ENCODE data around the gene KRTAP4-8.
"Not testable (repeated sequence)": the region's sequence is repeated elsewhere in the genome, so short reads cannot be mapped to it uniquely, and the experiment has no call there.

The KRTAP4-8 gene

GRCh38 chr17:41098042-41098441 lies at the start of gene KRTAP4-8:
Gene KRTAP4-8, minus strand, starts transcription at chr17:41098142. Its CDS starts 58 bp downstream, at chr17:41098084.
- peaks cover 11% of the 10 kb centered on the region for H3K27me3 Mint-ChIP-seq
- H3K4me3 Mint-ChIP-seq, result no peak within 1 kb of the TSS
- H3K27ac Mint-ChIP-seq, result no peak within 1 kb of the TSS
- ATAC-seq (no peak), DNase-seq (no peak)
- H3K4me1 Mint-ChIP-seq, result peaks cover 12% of the 10 kb centered on the region
- H3K9me3 Mint-ChIP-seq, result no peaks in the 10 kb centered on the region

DNA sequence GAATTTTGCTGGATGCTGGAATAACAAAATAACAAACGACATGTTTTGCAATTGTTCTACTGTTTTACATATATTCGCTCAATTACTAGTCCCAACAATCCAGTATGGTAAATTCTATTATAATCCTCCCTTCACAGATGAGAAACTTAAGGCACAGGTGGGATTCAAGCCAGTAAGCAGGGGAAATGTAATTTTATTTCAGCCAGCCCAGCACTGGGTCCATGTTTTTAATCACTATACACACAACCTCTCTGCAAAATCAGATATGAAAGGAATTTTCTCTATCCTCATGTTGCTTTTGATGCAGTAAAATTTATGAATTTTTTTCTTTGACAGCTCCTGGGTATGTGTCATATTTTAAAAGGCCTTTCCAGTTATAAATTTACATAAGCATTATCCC lies 47.3 kb upstream of the KRTAP4-8 start:
- no peaks in the 10 kb centered on the region for H3K27me3 Mint-ChIP-seq
- DNase-seq, result no peak
- H3K9me3 Mint-ChIP-seq, result peaks cover 23 to 26% of the 10 kb centered on the region in 2 donors
- no peaks in the 10 kb centered on the region for H3K4me1 Mint-ChIP-seq
- ATAC-seq, result no peak
- no peak overlapping the region for H3K27ac Mint-ChIP-seq
- H3K4me3 Mint-ChIP-seq, result no peak overlapping the region

DNA sequence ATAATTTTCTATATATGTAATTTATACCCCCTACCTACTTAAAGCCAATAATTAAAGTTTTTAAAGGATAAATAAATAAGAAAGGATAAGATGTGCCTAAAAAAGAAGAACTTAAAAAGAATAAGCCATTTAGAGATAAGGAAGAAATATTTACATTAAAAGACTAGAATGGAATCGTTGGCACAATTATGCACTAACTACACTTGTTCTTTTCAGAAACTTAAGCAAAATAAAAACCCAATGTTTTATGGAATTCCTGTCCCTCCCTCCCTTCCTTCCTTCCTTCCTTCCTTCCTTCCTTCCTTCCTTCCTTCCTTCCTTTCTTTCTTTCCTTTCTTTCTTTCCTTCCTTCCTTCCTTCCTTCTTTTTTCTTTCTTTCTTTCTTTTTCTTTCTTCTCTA lies 46.9 kb upstream of the KRTAP4-8 start:
- H3K4me3 Mint-ChIP-seq, result no peak overlapping the region
- ATAC-seq, result no peak

DNA sequence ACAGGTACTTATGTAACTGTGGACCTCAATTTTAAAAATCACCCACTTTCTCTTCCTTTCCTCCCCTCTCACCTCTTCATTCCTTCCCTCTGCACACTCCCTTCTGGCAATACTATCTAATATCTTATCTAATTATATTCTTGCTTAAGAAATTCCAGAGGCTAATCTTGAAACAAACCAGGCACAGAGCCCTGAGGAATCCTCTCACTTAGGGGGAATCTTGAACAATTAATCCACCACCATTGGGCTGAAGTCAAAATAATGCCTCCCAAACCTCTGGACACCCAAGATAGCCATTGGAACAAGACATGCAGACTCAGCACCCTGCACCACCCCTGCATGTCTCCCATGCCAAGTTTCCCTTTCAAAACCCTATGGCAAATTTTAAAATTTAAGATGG lies 43.4 kb upstream of the KRTAP4-8 start:
- H3K9me3 Mint-ChIP-seq, result peaks cover 28 to 43% of the 10 kb centered on the region in 2 donors
- H3K27ac Mint-ChIP-seq, result no peak overlapping the region
- DNase-seq (no peak), ATAC-seq (no peak)
- no peak overlapping the region for H3K4me3 Mint-ChIP-seq
- no peaks in the 10 kb centered on the region for H3K4me1 Mint-ChIP-seq
- H3K27me3 Mint-ChIP-seq, result no peaks in the 10 kb centered on the region

More for the DNA sequence above, 46.9 kb upstream of the KRTAP4-8 start:
- no peak for DNase-seq
- Mint-ChIP-seq H3K9me3 (peaks cover 23 to 30% of the 10 kb centered on the region in 2 donors), H3K4me1 (no peaks in the 10 kb centered on the region), H3K27ac (no peak overlapping the region), H3K27me3 (no peaks in the 10 kb centered on the region)

GRCh38 chr17:41140360-41141131 lies 42.6 kb upstream of the KRTAP4-8 start, which contains the start of gene KRTAP4-6:
Gene KRTAP4-6, minus strand, starts transcription at chr17:41140544. Its CDS starts 57 bp downstream, at chr17:41140487.
- H3K27me3 Mint-ChIP-seq, result no peaks in the 10 kb centered on the region
- H3K4me1 Mint-ChIP-seq, result no peaks in the 10 kb centered on the region
- peaks cover 28 to 43% of the 10 kb centered on the region in 2 donors for H3K9me3 Mint-ChIP-seq
- no peak within 1 kb of the TSS for H3K4me3 Mint-ChIP-seq
- ATAC-seq (no peak), DNase-seq (no peak)
- H3K27ac Mint-ChIP-seq, result no peak within 1 kb of the TSS

DNA sequence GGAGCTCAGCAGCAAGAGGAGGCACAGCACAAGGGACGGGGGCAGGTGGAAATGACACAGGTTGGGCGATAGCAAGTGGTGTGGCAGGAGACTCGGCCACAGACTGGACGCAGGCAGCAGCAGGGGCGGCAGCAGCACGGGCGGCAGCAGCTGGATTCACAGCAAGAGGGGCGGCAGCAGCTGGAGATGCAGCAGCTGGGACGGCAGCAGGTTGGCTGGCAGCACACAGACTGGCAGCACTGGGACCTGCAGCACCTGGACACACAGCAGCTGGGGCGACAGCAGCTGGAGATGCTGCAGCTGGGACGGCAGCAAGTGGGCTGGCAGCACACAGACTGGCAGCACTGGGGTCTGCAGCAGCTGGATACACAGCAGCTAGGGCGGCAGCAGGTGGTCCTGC lies 41.9 kb upstream of the KRTAP4-8 start:
- H3K27me3 Mint-ChIP-seq, H3K27ac Mint-ChIP-seq, DNase-seq, H3K4me3 Mint-ChIP-seq, H3K4me1 Mint-ChIP-seq, ATAC-seq: not testable (repeated sequence)
- H3K9me3 Mint-ChIP-seq, result peaks cover 28 to 43% of the 10 kb centered on the region in 2 donors

DNA sequence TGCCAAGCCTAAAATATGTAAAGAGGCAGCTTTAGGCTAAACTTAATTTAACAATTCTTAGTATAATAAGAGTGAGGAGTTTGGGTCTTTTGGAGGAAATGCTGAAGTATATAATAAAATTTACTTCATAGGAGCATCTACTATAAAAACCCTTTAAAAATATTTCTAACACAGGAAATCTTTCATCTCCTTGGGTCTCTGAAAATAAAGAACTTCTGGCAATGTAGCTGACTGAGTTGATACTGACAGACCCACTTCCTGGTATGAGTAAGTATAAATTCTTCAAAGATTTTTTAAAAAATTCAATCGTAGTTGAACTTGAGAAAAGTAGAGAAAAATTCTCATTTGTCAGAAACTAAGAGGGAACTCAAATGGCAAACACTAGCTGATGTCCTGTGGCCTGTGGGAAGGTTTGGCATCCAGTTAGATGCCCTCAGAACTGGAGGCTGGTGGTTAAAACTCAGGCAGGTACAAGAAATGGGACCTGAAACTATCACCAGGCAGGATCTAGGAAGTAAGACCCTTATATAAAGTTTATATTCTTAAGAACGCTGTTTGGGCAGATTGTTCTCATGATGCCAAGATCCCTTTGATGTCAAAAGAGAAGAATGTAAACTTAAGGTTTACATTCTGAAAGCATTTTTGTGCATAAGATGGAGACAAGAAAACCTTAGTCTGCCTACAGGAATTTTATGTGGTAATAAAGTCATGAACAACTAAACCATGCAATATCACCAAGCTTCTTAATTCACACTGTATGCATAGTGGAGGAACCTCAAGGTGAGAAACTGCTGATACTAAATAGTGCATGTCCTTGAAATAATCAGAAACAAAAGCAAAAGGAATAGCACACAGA lies 36.2 kb upstream of the KRTAP4-8 start:
- DNase-seq, result no peak
- Mint-ChIP-seq H3K27ac (peak overlapping the region in 1 of 2 donors; percentile 75), H3K4me3 (peak overlapping the region in 1 of 2 donors; percentile 70), H3K9me3 (peaks cover 0 to 7% of the 10 kb centered on the region in 2 donors), H3K4me1 (peaks cover 41% of the 10 kb centered on the region), H3K27me3 (no peaks in the 10 kb centered on the region)
- ATAC-seq, result no peak

DNA sequence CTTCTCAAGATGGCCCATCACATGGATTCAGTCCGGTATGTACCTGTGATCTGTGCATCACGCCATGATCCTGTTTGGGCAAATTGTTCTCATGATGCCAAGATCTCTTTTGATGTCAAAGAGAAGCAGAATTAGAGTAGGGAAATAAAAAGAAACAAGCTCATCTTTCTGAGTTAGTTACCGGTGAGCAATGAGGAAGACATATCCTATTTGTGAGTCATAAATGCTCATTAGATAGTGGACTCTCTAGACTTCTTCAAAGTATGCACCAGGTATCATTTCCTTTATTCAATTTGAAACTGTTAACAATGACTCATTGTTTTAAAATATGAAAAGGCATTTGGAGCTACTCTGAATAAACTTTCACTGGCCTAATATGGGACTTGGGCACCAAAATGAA lies 34.0 kb upstream of the KRTAP4-8 start:
- H3K27ac Mint-ChIP-seq, result no peak overlapping the region

GRCh38 chr17:41127371-41127770 lies 29.4 kb upstream of the KRTAP4-8 start:
- Mint-ChIP-seq H3K9me3 (peaks cover 0 to 1% of the 10 kb centered on the region in 2 donors), H3K4me3 (no peak overlapping the region), H3K27me3 (no peaks in the 10 kb centered on the region), H3K27ac (no peak overlapping the region), H3K4me1 (peaks cover 77% of the 10 kb centered on the region)
- ATAC-seq (no peak), DNase-seq (no peak)

More for the DNA sequence above, 34.0 kb upstream of the KRTAP4-8 start:
- Mint-ChIP-seq H3K27me3 (no peaks in the 10 kb centered on the region), H3K4me3 (no peak overlapping the region), H3K4me1 (peaks cover 52% of the 10 kb centered on the region), H3K9me3 (no peaks in the 10 kb centered on the region)
- ATAC-seq, result peak; percentile 61
- DNase-seq, result no peak

DNA sequence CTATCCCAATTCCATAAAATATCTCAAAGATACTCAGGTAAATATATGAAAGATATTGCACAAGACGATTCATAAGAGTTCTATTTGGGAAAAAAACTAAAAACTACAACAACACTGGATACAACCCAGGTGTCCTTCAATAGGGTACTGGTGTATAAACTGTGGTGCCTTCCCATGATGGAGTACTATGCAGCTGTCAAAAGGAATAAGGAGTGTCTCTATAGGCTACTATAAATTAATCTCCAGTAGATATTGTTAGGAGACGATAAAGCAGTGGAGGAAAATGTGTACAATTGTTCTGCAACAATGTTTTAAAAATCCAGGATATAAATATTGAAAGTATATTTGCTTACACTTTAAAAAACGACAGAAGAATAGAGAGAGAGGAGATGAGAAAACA lies 28.5 kb upstream of the KRTAP4-8 start:
- H3K27me3 Mint-ChIP-seq, result no peaks in the 10 kb centered on the region
- H3K4me3 Mint-ChIP-seq, result no peak overlapping the region
- H3K27ac Mint-ChIP-seq, result no peak overlapping the region
- ATAC-seq, result no peak
- peaks cover 68% of the 10 kb centered on the region for H3K4me1 Mint-ChIP-seq
- no peak for DNase-seq
- H3K9me3 Mint-ChIP-seq, result peaks cover 0 to 3% of the 10 kb centered on the region in 2 donors

GRCh38 chr17:41125064-41125463 lies 27.1 kb upstream of the KRTAP4-8 start:
- Mint-ChIP-seq H3K9me3 (peaks cover 0 to 7% of the 10 kb centered on the region in 2 donors), H3K4me1 (peaks cover 65% of the 10 kb centered on the region), H3K4me3 (no peak overlapping the region), H3K27ac (no peak overlapping the region), H3K27me3 (no peaks in the 10 kb centered on the region)
- ATAC-seq, result no peak
- DNase-seq, result no peak

DNA sequence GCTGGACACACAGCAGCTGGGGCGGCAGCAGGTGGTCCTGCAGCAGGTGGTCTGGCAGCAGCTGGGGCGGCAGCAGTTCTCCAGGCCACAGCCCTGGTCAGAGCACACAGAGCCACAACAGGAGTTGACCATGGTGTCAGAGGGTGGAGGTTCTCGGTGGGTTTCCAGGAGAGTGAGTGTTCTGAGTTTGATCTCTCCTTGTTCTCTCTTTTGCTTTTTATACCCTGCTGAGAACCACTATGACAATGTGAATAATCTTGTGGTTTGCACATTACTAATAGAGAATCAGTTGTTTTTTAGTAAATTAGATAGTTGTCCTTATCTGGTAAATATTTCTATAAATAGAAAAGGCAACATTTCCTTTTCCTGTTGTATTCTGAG lies 26.0 kb upstream of the KRTAP4-8 start, which contains the start of gene KRTAP4-12:
TSS of gene KRTAP4-12 (minus strand) at position 192 of the 381 bp plus-strand sequence. CDS start at position 132, 60 bp downstream.
- peak within 1 kb of the TSS in 1 of 2 donors; percentile 76 for H3K27ac Mint-ChIP-seq
- peak within 1 kb of the TSS; percentile 72 for H3K4me3 Mint-ChIP-seq
- DNase-seq, ATAC-seq, H3K27me3 Mint-ChIP-seq, H3K9me3 Mint-ChIP-seq: not testable (repeated sequence)
- peaks cover 62% of the 10 kb centered on the region for H3K4me1 Mint-ChIP-seq

DNA sequence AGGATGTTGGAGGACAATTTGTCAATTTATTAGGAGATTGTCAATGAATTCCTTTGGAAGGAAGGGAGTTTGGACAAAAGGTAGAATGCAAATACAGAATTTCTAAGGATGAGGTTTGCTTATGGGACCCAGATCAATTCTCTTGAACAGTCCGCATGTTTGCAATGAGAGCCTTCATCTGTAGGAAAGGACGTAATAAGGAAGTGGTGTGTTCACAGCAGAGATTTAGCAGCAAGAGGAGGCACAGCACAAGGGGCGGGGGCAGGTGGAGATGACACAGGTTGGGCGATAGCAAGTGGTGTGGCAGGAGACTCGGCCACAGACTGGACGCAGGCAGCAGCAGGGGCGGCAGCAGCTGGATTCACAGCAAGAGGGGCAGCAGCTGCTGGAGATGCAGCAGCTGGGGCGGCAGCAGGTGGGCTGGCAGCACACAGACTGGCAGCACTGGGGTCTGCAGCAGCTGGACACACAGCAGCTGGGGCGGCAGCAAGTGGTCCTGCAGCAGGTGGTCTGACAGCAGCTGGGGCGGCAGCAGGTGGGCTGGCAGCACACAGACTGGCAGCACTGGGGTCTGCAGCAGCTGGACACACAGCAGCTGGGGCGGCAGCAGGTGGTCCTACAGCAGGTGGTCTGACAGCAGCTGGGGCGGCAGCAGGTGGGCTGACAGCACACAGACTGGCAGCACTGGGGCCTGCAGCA lies 25.5 kb upstream of the KRTAP4-8 start:
- not testable (repeated sequence) for H3K27me3 Mint-ChIP-seq, ATAC-seq, DNase-seq, H3K9me3 Mint-ChIP-seq
- H3K4me1 Mint-ChIP-seq, result peaks cover 61% of the 10 kb centered on the region
- peak overlapping the region; percentile 72 for H3K4me3 Mint-ChIP-seq
- H3K27ac Mint-ChIP-seq, result peak overlapping the region in 1 of 2 donors; percentile 76

DNA sequence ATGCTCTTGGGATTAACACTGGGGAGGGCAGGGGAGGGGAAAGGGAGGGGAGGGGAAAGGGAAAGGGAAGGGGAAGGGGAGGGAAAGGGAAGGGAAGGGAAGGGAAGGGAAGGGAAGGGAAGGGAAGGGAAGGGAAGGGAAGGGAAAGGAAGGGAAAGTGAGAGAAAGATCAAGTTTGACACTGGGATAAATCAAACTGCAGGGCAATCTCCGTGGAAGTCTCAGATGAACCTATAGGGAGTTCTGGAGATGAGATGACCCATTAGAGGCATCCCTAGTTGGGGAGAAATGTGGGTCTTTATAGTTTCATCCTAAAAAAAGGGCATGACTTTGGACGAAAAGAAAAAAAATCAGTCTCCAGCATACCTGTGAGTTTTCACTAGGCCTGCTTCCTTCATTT lies 23.8 kb upstream of the KRTAP4-8 start:
- Mint-ChIP-seq H3K27me3 (no peaks in the 10 kb centered on the region), H3K4me3 (no peak overlapping the region), H3K27ac (no peak overlapping the region), H3K9me3 (peaks cover 0 to 7% of the 10 kb centered on the region in 2 donors), H3K4me1 (peaks cover 59% of the 10 kb centered on the region)
- DNase-seq, result no peak
- ATAC-seq, result no peak
